ENCODE results near the gene TMEM147.

The TMEM147 gene

GRCh38 chr19:35521124-35521743 is 24.2 kb upstream of the TMEM147 start:
- DNase-seq, result no peak

GRCh38 chr19:35522745-35523327 is 22.6 kb upstream of the TMEM147 start:
- DNase-seq, result no peak

- DNase-seq, result no peak
Measured at GRCh38 chr19:35524181-35524837, 21.1 kb upstream of the TMEM147 start.

GRCh38 chr19:35525873-35526272 is 19.6 kb upstream of the TMEM147 start:
- DNase-seq, result no peak

- DNase-seq, result peak; percentile 81
Measured at GRCh38 chr19:35528218-35529038, 17.0 kb upstream of the TMEM147 start, which contains the start of gene SBSN. Gene SBSN (minus strand): TSS chr19:35528311. CDS start chr19:35528281, 30 bp downstream.

- DNase-seq, result no peak
Measured at GRCh38 chr19:35529241-35530218, 15.9 kb upstream of the TMEM147 start.

DNA sequence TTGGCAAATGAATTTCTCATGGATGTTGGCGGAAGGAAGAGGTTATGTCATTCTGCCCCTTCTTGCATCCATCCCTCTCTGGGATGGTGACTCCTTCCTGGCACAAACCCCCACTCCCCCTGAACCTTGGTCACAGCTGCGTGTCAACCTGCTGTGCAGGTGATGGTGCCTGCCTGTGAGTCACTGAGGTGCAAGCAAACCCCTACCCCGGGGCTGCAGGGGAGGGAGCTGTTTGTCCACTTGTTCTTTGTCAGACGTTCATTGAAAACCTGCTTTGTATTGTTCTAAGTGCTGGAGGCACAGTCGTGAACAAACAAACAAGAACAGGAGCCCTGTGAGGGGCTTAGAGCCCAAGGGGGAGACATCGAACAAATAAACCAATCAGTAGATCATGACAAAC is 14.1 kb upstream of the TMEM147 start:
- no peak for DNase-seq

GRCh38 chr19:35533201-35533821 is 12.1 kb upstream of the TMEM147 start, which contains the start of gene GAPDHS:
Gene GAPDHS (plus strand): TSS chr19:35533456. CDS start chr19:35533528, 72 bp downstream.
- DNase-seq, result no peak

DNA sequence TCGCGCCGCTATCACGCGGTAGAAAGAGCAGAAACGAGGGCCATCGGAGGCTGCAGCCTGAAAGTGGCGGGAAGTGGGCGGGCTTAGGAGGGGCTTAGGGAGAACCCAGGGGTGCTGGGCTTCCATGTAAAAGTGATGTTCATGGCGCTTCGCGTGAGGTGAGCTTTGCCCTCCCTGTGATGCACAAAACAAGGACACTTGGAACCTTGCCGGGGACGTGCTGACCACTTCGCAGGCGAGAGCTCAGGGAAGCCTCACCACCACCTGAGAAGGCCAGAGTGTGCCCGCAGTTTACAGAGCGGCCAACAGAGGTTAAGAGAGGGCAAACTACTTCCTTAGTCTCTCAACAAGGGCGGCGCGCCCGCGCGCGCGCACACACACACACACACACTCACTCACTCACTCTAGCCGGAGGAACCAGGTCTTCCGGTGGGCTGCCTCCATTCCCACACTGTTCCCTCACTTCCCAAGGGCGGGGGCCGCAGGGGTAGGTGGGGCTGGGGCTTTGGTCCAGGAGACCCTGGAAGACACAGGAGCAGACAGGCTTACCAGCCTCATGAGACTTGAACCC is 11.5 kb upstream of the TMEM147 start:
- peak; percentile 23 for DNase-seq

- DNase-seq, result no peak
Measured at GRCh38 chr19:35534803-35535480, 10.5 kb upstream of the TMEM147 start.

DNA sequence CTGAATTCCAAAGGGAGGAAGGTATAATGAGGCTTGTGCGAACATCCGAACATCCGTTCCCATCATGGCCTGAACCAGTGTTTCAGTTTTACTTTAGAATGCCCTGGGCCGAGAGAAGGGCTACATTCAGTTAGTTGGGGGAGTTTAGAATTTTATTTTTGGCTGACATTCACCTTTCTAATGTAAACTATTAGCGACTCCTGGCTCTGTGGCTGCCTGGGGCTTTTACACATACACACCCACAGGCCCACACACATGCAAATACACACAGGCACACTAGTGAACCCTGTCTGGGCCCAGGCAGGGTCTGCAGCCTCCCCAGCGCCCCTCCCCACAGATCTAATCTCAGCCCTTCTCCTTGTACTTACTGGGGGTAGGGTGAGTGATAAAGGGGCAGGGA is 6.1 kb upstream of the TMEM147 start:
- DNase-seq, result no peak

GRCh38 chr19:35539850-35540249 is 5.6 kb upstream of the TMEM147 start:
- no peak for DNase-seq

DNA sequence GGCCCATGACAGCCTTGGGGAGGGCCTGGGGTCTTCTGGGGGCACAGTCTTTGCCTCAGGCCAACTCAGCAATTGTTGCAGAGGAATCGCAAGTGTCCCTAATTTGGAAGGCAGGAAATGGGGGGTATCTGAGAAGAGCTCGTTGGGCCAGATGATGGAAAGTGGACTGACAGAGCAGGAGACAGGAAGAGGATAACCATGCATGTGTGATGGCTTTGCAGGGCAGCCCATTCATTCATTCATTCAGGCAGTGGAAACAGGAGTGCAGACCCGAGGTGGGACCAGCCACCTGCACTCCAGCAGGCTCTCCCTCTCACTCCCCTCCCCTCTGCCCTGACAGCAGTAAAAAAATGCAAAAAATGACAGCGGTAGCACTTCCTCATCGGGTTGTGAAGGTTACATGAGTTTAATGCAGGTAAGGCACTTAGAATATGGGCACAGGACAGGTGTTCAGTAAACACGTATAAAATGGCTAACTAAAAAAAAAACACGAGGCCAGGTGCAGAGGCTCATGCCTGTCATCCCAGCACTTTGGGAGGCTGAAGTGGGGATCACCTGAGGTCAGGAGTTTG is 5.0 kb upstream of the TMEM147 start:
- no peak for DNase-seq

- no peak for DNase-seq
Measured at GRCh38 chr19:35542209-35542608, 3.2 kb upstream of the TMEM147 start.

GRCh38 chr19:35543280-35544109 is 1.9 kb upstream of the TMEM147 start:
- DNase-seq, result no peak

- DNase-seq, result no peak
Measured at GRCh38 chr19:35544110-35544802, 1.2 kb upstream of the TMEM147 start.

- peak; percentile 43 for DNase-seq
Measured at GRCh38 chr19:35545855-35546381, 492 bp downstream of the TMEM147 start.

GRCh38 chr19:35546532-35546931 is 1.1 kb downstream of the TMEM147 start:
- no peak for DNase-seq

Measured in EL (cell line).